H9 (cell line): Measurements from ENCODE around the gene MGLL. TPM values are rescaled to one million over a fixed set of nuclear protein-coding genes. Genes with fewer than 3 reads are reported as not detected.

Source experiments
- DNase-seq: peaks from one replicate; pipeline ENCODE4 v3.0.0-alpha.2; 2017
- H2AFZ ChIP-seq: one replicate; pipeline ENCODE4 v1.6.1; 2013; ENCODE audit warnings: mild to moderate bottlenecking, low read length, control low read depth, moderate library complexity
- H2AK5ac ChIP-seq: 2 replicates; pipeline ENCODE4 v1.6.1; 2013; ENCODE audit warnings: low read length, control low read depth, mixed read lengths; ENCODE audit not compliant: insufficient read length
- H2BK120ac ChIP-seq: one replicate; pipeline ENCODE4 v1.6.1; 2013; ENCODE audit warnings: low read depth, mild to moderate bottlenecking, low read length, control low read depth, inconsistent platforms; ENCODE audit not compliant: poor library complexity, severe bottlenecking
- H2BK12ac ChIP-seq: 2 replicates; pipeline ENCODE4 v1.6.1; 2013; ENCODE audit warnings: low read length, control low read depth, mixed read lengths, low read depth; ENCODE audit not compliant: insufficient read length
- H2BK15ac ChIP-seq: 2 replicates; pipeline ENCODE4 v1.6.1; 2013; ENCODE audit warnings: low read depth, low read length, control low read depth
- H2BK20ac ChIP-seq: one replicate; pipeline ENCODE4 v1.6.1; 2013; ENCODE audit warnings: low read depth, mild to moderate bottlenecking, low read length, control low read depth, inconsistent platforms; ENCODE audit not compliant: poor library complexity, severe bottlenecking
- H2BK5ac ChIP-seq: 2 replicates; pipeline ENCODE4 v1.6.1; 2013; ENCODE audit warnings: low read length, control low read depth, mixed read lengths; ENCODE audit not compliant: insufficient read length
- H3K14ac ChIP-seq: 2 replicates; pipeline ENCODE4 v1.6.1; 2013; ENCODE audit warnings: low read length, control low read depth; ENCODE audit not compliant: insufficient read depth
- H3K18ac ChIP-seq: 2 replicates; pipeline ENCODE4 v1.6.1; 2013; ENCODE audit warnings: low read depth, mild to moderate bottlenecking, mixed read lengths, low read length, control low read depth; ENCODE audit not compliant: insufficient read length
- H3K23ac ChIP-seq: 2 replicates; pipeline ENCODE4 v1.6.1; 2013; ENCODE audit warnings: low read length, control low read depth, mixed read lengths, low read depth; ENCODE audit not compliant: insufficient read length
- H3K23me2 ChIP-seq: 2 replicates; pipeline ENCODE4 v1.6.1; 2013; ENCODE audit warnings: low read depth, mild to moderate bottlenecking, mixed read lengths, low read length, control low read depth; ENCODE audit not compliant: insufficient read length, poor library complexity, severe bottlenecking
- H3K27ac ChIP-seq: 2 replicates; pipeline ENCODE4 v1.5.1; 2013; ENCODE audit warnings: low read length, control low read depth, mixed read lengths, low read depth; ENCODE audit not compliant: insufficient read length
- H3K27me3 ChIP-seq: 2 replicates; pipeline ENCODE4 v1.6.1; 2013; ENCODE audit warnings: low read length, control low read depth, inconsistent platforms; ENCODE audit not compliant: insufficient read depth
- H3K4ac ChIP-seq: 2 replicates; pipeline ENCODE4 v1.6.1; 2013; ENCODE audit warnings: low read depth, mild to moderate bottlenecking, control low read depth, inconsistent platforms, low read length, moderate library complexity
- H3K4me1 ChIP-seq: 2 replicates; pipeline ENCODE4 v1.6.1; 2013; ENCODE audit warnings: low read length, control low read depth, inconsistent platforms; ENCODE audit not compliant: insufficient read depth
- H3K4me2 ChIP-seq: 2 replicates; pipeline ENCODE4 v1.6.1; 2013; ENCODE audit warnings: low read length, control low read depth, mixed read lengths; ENCODE audit not compliant: insufficient read length, insufficient read depth
- H3K56ac ChIP-seq: 2 replicates; pipeline ENCODE4 v1.6.1; 2013; ENCODE audit warnings: low read depth, mild to moderate bottlenecking, mixed read lengths, low read length, control low read depth; ENCODE audit not compliant: insufficient read length
- H3K79me1 ChIP-seq: 2 replicates; pipeline ENCODE4 v1.6.1; 2013; ENCODE audit warnings: low read depth, mild to moderate bottlenecking, moderate library complexity, low read length, control low read depth, inconsistent platforms; ENCODE audit not compliant: insufficient read depth, poor library complexity, severe bottlenecking
- H3K79me2 ChIP-seq: 2 replicates; pipeline ENCODE4 v1.6.1; 2013; ENCODE audit warnings: low read length, control low read depth, inconsistent platforms; ENCODE audit not compliant: insufficient read depth
- H3K9ac ChIP-seq: 2 replicates; pipeline ENCODE4 v1.6.1; 2013; ENCODE audit warnings: low read length, control low read depth, mixed read lengths; ENCODE audit not compliant: insufficient read length; ENCODE audit errors: extremely low read depth
- H3K9me3 ChIP-seq: one replicate; pipeline ENCODE4 v1.6.1; 2013; ENCODE audit warnings: low read depth, low read length, inconsistent platforms; ENCODE audit not compliant: control insufficient read depth
- H3T11ph ChIP-seq: one replicate; pipeline ENCODE4 v1.6.1; 2013; ENCODE audit warnings: mild to moderate bottlenecking, low read length, control low read depth, inconsistent platforms
- H4K20me1 ChIP-seq: one replicate; pipeline ENCODE4 v1.6.1; 2013; ENCODE audit not compliant: control insufficient read depth, insufficient read length, insufficient read depth
- H4K5ac ChIP-seq: 2 replicates; pipeline ENCODE4 v1.6.1; 2013; ENCODE audit warnings: low read depth, mild to moderate bottlenecking, mixed read lengths, low read length, control low read depth; ENCODE audit not compliant: insufficient read length
- H4K8ac ChIP-seq: replicated peaks from 2 replicates; pipeline ENCODE4 v1.6.1; 2013; ENCODE audit warnings: low read length, control low read depth, mixed read lengths, low read depth; ENCODE audit not compliant: insufficient read length
- H4K91ac ChIP-seq: 2 replicates; pipeline ENCODE4 v1.6.1; 2013; ENCODE audit warnings: low read depth, mild to moderate bottlenecking, moderate library complexity, mixed read lengths, low read length, control low read depth; ENCODE audit not compliant: insufficient read length
- H3K27ac Mint-ChIP-seq, 3 experiments: 2 replicates in 2 of 3; 3 replicates in 1 of 3; pipeline ENCODE4 v1.8.0; 2020 to 2021; ENCODE audit warnings: mixed read lengths in 3 of 3, mild to moderate bottlenecking in 1 of 3, moderate library complexity in 1 of 3
- H3K27me3 Mint-ChIP-seq: 2 replicates; pipeline ENCODE4 v1.8.0; 2021; ENCODE audit warnings: low read depth, mild to moderate bottlenecking, moderate library complexity, mixed read lengths
- H3K36me3 Mint-ChIP-seq, 3 experiments: 2 replicates in 2 of 3; 3 replicates in 1 of 3; pipeline ENCODE4 v1.8.0; 2020 to 2021; ENCODE audit warnings: low read depth in 3 of 3, mixed read lengths in 3 of 3; ENCODE audit not compliant: insufficient read depth in 1 of 3
- H3K4me1 Mint-ChIP-seq, 2 experiments: 2 replicates each; pipeline ENCODE4 v1.8.0; 2020; ENCODE audit warnings: mixed read lengths in 2 of 2
- H3K4me3 Mint-ChIP-seq, 2 experiments: 2 replicates in 1 of 2; 3 replicates in 1 of 2; pipeline ENCODE4 v1.8.0; 2020 to 2021; ENCODE audit warnings: mild to moderate bottlenecking in 2 of 2, mixed read lengths in 2 of 2, moderate library complexity in 1 of 2
- H3K9me3 Mint-ChIP-seq, 2 experiments: 2 replicates in 1 of 2; 3 replicates in 1 of 2; pipeline ENCODE4 v1.8.0; 2020; ENCODE audit warnings: mild to moderate bottlenecking in 2 of 2, mixed read lengths in 2 of 2, moderate library complexity in 1 of 2
- CTCF ChIP-seq: fragments of 200-600 bp; sonication (generic); conservative IDR thresholded peaks from 3 replicates; pipeline ENCODE4 v1.8.0; 2021; ENCODE audit warnings: antibody characterized with exemption, mild to moderate bottlenecking
- WGBS: extraction: QIAGEN DNeasy Blood & Tissue Kit; methylation state at CpG from one replicate; pipeline ENCODE4 v1.1.7; 2013; ENCODE audit warnings: missing lambda C conversion rate, low lambda C conversion rate, mixed read lengths; ENCODE audit not compliant: insufficient read length; ENCODE audit errors: extremely low coverage; 5-methylcytosine and 5-hydroxymethylcytosine counted together
- total RNA-seq: library from RNA; stranded (reverse); gene quantifications from 2 replicates; pipeline ENCODE4 v1.2.1, GENCODE V29; 2021

Gene MGLL
- total RNA-seq, 1 experiment from 2014 or later, result 0.11 TPM

DNA sequence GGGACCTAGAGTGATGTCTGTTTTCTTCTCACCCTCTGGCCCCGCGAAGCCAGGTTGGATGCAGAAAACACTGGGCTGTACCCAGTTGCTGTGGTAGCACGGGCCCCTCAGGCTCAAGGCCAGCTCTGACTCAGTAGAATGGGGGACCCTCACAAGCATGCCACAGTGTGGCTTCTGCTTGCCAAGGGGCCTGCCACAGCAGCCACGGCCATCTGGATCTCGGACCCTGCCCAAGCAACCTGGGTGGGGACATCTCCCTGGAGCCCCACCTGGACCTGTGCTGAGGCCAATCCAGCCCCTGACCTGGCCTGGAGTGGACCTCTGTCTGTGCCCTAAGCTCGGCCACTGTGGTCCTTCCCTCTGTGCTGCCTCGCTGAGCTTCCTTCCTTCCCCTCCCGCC lies 59.0 kb downstream of the MGLL start:
- no CpG with 5 or more reads among the region's 8 CpGs for WGBS

More for the DNA sequence above, 59.0 kb downstream of the MGLL start:
- Histone ChIP-seq H2BK20ac (no peak overlapping the region), H3K9me3 (no peaks in the 10 kb centered on the region), H3K27ac (no peak overlapping the region), H4K20me1 (no peaks in the 10 kb centered on the region), H2AFZ (no peak overlapping the region), H3K18ac (no peak overlapping the region), H3K9ac (no peak overlapping the region), H2AK5ac (no peak overlapping the region), H2BK5ac (no peak overlapping the region), H3K56ac (no peak overlapping the region), H2BK120ac (no peak overlapping the region), H3K27me3 (no peaks in the 10 kb centered on the region), H3K23me2 (no peaks in the 10 kb centered on the region), H3K4ac (no peak overlapping the region), H3T11ph (no peak overlapping the region), H4K8ac (no peak overlapping the region), H3K79me2 (no peaks in the 10 kb centered on the region), H3K79me1 (no peaks in the 10 kb centered on the region), H3K4me2 (no peak overlapping the region), H3K23ac (no peak overlapping the region), H2BK15ac (no peak overlapping the region), H2BK12ac (no peak overlapping the region), H3K14ac (no peak overlapping the region; the same call in 1 of the 2 replicates), H3K4me1 (no peaks in the 10 kb centered on the region), H4K5ac (no peak overlapping the region), H4K91ac (no peak overlapping the region)
- Mint-ChIP-seq H3K27ac (no peak overlapping the region), H3K9me3 (no peaks in the 10 kb centered on the region), H3K4me1 (peaks cover 2 to 6% of the 10 kb centered on the region in 2 experiments; a peak in 1 of 4 replicates), H3K27me3 (peaks cover 6% of the 10 kb centered on the region), H3K36me3 (no peaks in the 10 kb centered on the region), H3K4me3 (no peak overlapping the region)
- TF ChIP-seq CTCF, result no peak
- DNase-seq, result no peak
